ENCODE data around the gene LYZL2.
A peak's percentile ranks its signal among the peaks of the same experiment; 100 is the strongest.
"Not testable (repeated sequence)": the region's sequence is repeated elsewhere in the genome, so short reads cannot be mapped to it uniquely, and the experiment has no call there.

The LYZL2 gene

GRCh38 chr10:30655001-30655400, 25.4 kb upstream of the LYZL2 start:
- H3K36me3 Mint-ChIP-seq (ENCODE audit: insufficient read depth); H3K4me3 Mint-ChIP-seq; H3K4me1 Mint-ChIP-seq (ENCODE audit: low read depth in 2 of 2); DNase-seq; H3K27ac Mint-ChIP-seq; ATAC-seq (replicated peaks); H3K9me3 Mint-ChIP-seq: not testable (repeated sequence)
- H3K27me3 Mint-ChIP-seq = peaks cover 47 to 59% of the 10 kb centered on the region in 2 donors

- not testable (repeated sequence) for H3K4me3 Mint-ChIP-seq; H3K4me1 Mint-ChIP-seq (ENCODE audit: low read depth in 2 of 2); H3K9me3 Mint-ChIP-seq; ATAC-seq (replicated peaks); H3K36me3 Mint-ChIP-seq (ENCODE audit: insufficient read depth); DNase-seq; H3K27ac Mint-ChIP-seq
- peaks cover 36 to 46% of the 10 kb centered on the region in 2 donors for H3K27me3 Mint-ChIP-seq
These were observed 22.2 kb upstream of the LYZL2 start for GRCh38 chr10:30651470-30652397.

GRCh38 chr10:30647089-30647488, 17.5 kb upstream of the LYZL2 start:
- Mint-ChIP-seq H3K4me1 (ENCODE audit: low read depth in 2 of 2) (peaks cover 0 to 7% of the 10 kb centered on the region in 2 donors), H3K4me3 (no peak overlapping the region), H3K36me3 (ENCODE audit: insufficient read depth) (peaks cover 3% of the 10 kb centered on the region), H3K9me3 (no peaks in the 10 kb centered on the region), H3K27ac (no peak overlapping the region), H3K27me3 (peaks cover 53 to 64% of the 10 kb centered on the region in 2 donors)
- ATAC-seq (replicated peaks) (no peak), DNase-seq (no peak)

GRCh38 chr10:30645340-30645827, 15.8 kb upstream of the LYZL2 start:
- Mint-ChIP-seq H3K27ac (no peak overlapping the region), H3K4me3 (no peak overlapping the region)

GRCh38 chr10:30644408-30644861, 14.9 kb upstream of the LYZL2 start:
- not testable (repeated sequence) for ATAC-seq (replicated peaks); H3K9me3 Mint-ChIP-seq; DNase-seq; H3K27ac Mint-ChIP-seq; H3K4me3 Mint-ChIP-seq; H3K36me3 Mint-ChIP-seq (ENCODE audit: insufficient read depth); H3K4me1 Mint-ChIP-seq (ENCODE audit: low read depth in 2 of 2)
- peaks cover 74 to 84% of the 10 kb centered on the region in 2 donors for H3K27me3 Mint-ChIP-seq

More at GRCh38 chr10:30645340-30645827, 15.8 kb upstream of the LYZL2 start:
- Mint-ChIP-seq H3K9me3 (no peaks in the 10 kb centered on the region), H3K4me1 (ENCODE audit: low read depth in 2 of 2) (peaks cover 0 to 7% of the 10 kb centered on the region in 2 donors), H3K36me3 (ENCODE audit: insufficient read depth) (peaks cover 3% of the 10 kb centered on the region), H3K27me3 (peaks cover 65 to 79% of the 10 kb centered on the region in 2 donors)
- DNase-seq (no peak), ATAC-seq (replicated peaks) (no peak)

- not testable (repeated sequence) for DNase-seq; H3K4me1 Mint-ChIP-seq (ENCODE audit: low read depth in 2 of 2); H3K4me3 Mint-ChIP-seq; H3K36me3 Mint-ChIP-seq (ENCODE audit: insufficient read depth); H3K9me3 Mint-ChIP-seq; H3K27ac Mint-ChIP-seq; ATAC-seq (replicated peaks)
- peaks cover 73 to 80% of the 10 kb centered on the region in 2 donors for H3K27me3 Mint-ChIP-seq
These were observed 14.1 kb upstream of the LYZL2 start for GRCh38 chr10:30643557-30644199.

- not testable (repeated sequence) for H3K4me1 Mint-ChIP-seq (ENCODE audit: low read depth in 2 of 2); H3K27ac Mint-ChIP-seq; ATAC-seq (replicated peaks); H3K9me3 Mint-ChIP-seq; H3K36me3 Mint-ChIP-seq (ENCODE audit: insufficient read depth); DNase-seq; H3K4me3 Mint-ChIP-seq
- peaks cover 71 to 77% of the 10 kb centered on the region in 2 donors for H3K27me3 Mint-ChIP-seq
These were observed 13.3 kb upstream of the LYZL2 start for GRCh38 chr10:30642856-30643255.

- Mint-ChIP-seq H3K4me1 (ENCODE audit: low read depth in 2 of 2) (peaks cover 0 to 3% of the 10 kb centered on the region in 2 donors), H3K9me3 (no peaks in the 10 kb centered on the region), H3K4me3 (no peak overlapping the region), H3K27ac (no peak overlapping the region), H3K27me3 (peaks cover 61 to 76% of the 10 kb centered on the region in 2 donors), H3K36me3 (ENCODE audit: insufficient read depth) (no peaks in the 10 kb centered on the region)
- DNase-seq (peak in 2 of 3 experiments; percentile 5 to 10), ATAC-seq (replicated peaks) (no peak)
These were observed 10.6 kb upstream of the LYZL2 start for GRCh38 chr10:30639946-30640786.

- H3K27me3 Mint-ChIP-seq = peaks cover 63 to 75% of the 10 kb centered on the region in 2 donors
- ATAC-seq (replicated peaks) (no peak), DNase-seq (no peak)
- no peaks in the 10 kb centered on the region for H3K36me3 Mint-ChIP-seq (ENCODE audit: insufficient read depth)
- no peak overlapping the region for H3K27ac Mint-ChIP-seq
- H3K4me3 Mint-ChIP-seq = no peak overlapping the region
- no peaks in the 10 kb centered on the region for H3K4me1 Mint-ChIP-seq (ENCODE audit: low read depth in 2 of 2)
- H3K9me3 Mint-ChIP-seq = no peaks in the 10 kb centered on the region
These were observed 8.4 kb upstream of the LYZL2 start for GRCh38 chr10:30637881-30638467.

- Mint-ChIP-seq H3K4me1 (ENCODE audit: low read depth in 2 of 2) (no peaks in the 10 kb centered on the region), H3K27ac (no peak overlapping the region), H3K4me3 (no peak overlapping the region), H3K36me3 (ENCODE audit: insufficient read depth) (no peaks in the 10 kb centered on the region), H3K9me3 (no peaks in the 10 kb centered on the region), H3K27me3 (peaks cover 44 to 66% of the 10 kb centered on the region in 2 donors)
- no peak for DNase-seq
- no peak for ATAC-seq (replicated peaks)
These were observed 1.6 kb upstream of the LYZL2 start for GRCh38 chr10:30631188-30631587.

GRCh38 chr10:30630571-30630970, 1.0 kb upstream of the LYZL2 start:
- Mint-ChIP-seq H3K27ac (no peak overlapping the region), H3K9me3 (no peaks in the 10 kb centered on the region), H3K27me3 (peaks cover 37 to 66% of the 10 kb centered on the region in 2 donors), H3K4me3 (no peak overlapping the region), H3K36me3 (ENCODE audit: insufficient read depth) (no peaks in the 10 kb centered on the region), H3K4me1 (ENCODE audit: low read depth in 2 of 2) (no peaks in the 10 kb centered on the region)
- ATAC-seq (replicated peaks) = no peak
- no peak for DNase-seq

- not testable (repeated sequence) for H3K27ac Mint-ChIP-seq; H3K4me1 Mint-ChIP-seq (ENCODE audit: low read depth in 2 of 2); H3K9me3 Mint-ChIP-seq; H3K4me3 Mint-ChIP-seq; DNase-seq; H3K36me3 Mint-ChIP-seq (ENCODE audit: insufficient read depth); ATAC-seq (replicated peaks)
- H3K27me3 Mint-ChIP-seq = peaks cover 26 to 66% of the 10 kb centered on the region in 2 donors
These were observed 977 bp downstream of the LYZL2 start for GRCh38 chr10:30628576-30628975.
